ENCODE data around the gene CDC42BPG.

CDC42BPG gene

GRCh38 chr11:64803158-64803845 lies 41.2 kb downstream of the CDC42BPG start, which contains the start of gene MAP4K2:
TSS of gene MAP4K2 (minus strand) at chr11:64803214. CDS start at chr11:64803149, 65 bp downstream.
- peak; percentile 77 for DNase-seq

GRCh38 chr11:64802370-64803157 lies 41.9 kb downstream of the CDC42BPG start:
- DNase-seq, result no peak

- no peak for DNase-seq
Observed at GRCh38 chr11:64801561-64802369, 42.7 kb downstream of the CDC42BPG start.

- DNase-seq, result no peak
Observed at GRCh38 chr11:64801158-64801464, 43.3 kb downstream of the CDC42BPG start.

- no peak for DNase-seq
Observed at GRCh38 chr11:64800303-64801157, 43.9 kb downstream of the CDC42BPG start.

GRCh38 chr11:64799623-64800302 lies 44.7 kb downstream of the CDC42BPG start:
- DNase-seq, result no peak

GRCh38 chr11:64799256-64799622 lies 45.2 kb downstream of the CDC42BPG start:
- DNase-seq, result no peak

GRCh38 chr11:64796757-64797541 lies 47.5 kb downstream of the CDC42BPG start:
- DNase-seq, result no peak

- DNase-seq, result no peak
Observed at GRCh38 chr11:64796047-64796756, 48.3 kb downstream of the CDC42BPG start.

GRCh38 chr11:64794526-64794925 lies 49.9 kb downstream of the CDC42BPG start:
- DNase-seq, result no peak

GRCh38 chr11:64793271-64794160 lies 50.9 kb downstream of the CDC42BPG start:
- DNase-seq, result no peak

- DNase-seq, result no peak
Observed at GRCh38 chr11:64792482-64792881, 52.0 kb downstream of the CDC42BPG start.

GRCh38 chr11:64791781-64792291 lies 52.6 kb downstream of the CDC42BPG start:
- DNase-seq, result no peak

- DNase-seq, result no peak
Observed at GRCh38 chr11:64790205-64791095, 54.0 kb downstream of the CDC42BPG start.

- DNase-seq, result no peak
Observed at GRCh38 chr11:64789331-64790204, 54.9 kb downstream of the CDC42BPG start.

GRCh38 chr11:64788321-64789215 lies 55.9 kb downstream of the CDC42BPG start:
- no peak for DNase-seq
